ENCODE measurements around the gene TRIM13. TPM values are rescaled to one million over a fixed set of nuclear protein-coding genes. Genes with fewer than 3 reads are reported as not detected.
"Not testable (repeated sequence)": the region's sequence is repeated elsewhere in the genome, so short reads cannot be mapped to it uniquely, and the experiment has no call there.

Gene TRIM13
- total RNA-seq, 1 experiment from 2014 or later, result 13.8 TPM

DNA sequence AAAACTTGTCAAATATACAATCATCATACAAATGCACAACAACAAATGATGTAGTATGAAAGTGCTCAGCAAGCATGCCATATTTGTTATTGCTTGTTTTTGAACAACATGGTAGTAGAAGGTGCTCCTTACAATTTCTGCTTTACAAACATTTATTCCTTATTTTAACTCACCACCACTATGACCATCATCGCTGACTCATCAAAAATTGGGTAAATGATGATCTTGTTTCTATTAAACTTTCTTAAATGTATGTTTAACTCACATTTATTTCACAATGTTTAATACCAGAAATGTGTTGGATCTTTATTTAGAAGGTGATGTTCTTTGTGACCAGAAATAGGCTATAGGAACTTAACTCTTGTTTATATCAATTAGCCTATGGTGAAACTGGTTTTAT lies 63.9 kb downstream of the TRIM13 start:
- no peak for DNase-seq (ENCODE audit: low spot score)

DNA sequence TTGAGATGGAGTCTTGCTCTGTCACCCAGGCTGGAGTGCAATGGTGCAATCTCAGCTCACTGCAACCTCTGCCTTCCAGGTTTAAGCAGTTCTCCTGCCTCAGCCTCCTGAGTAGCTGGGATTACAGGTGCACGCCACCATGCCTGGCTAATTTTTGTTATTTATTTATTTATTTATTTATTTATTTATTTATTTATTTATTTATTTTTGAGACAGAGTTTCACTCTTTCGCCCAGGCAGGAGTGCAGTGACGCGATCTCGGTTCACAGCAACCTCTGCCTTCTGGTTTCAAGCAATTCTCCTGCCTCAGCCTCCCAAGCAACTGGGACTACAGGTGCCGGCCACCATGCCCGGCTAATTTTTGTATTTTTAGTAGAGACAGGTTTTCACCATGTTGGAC lies 65.5 kb downstream of the TRIM13 start:
- not testable (repeated sequence) for DNase-seq (ENCODE audit: low spot score)

DNA sequence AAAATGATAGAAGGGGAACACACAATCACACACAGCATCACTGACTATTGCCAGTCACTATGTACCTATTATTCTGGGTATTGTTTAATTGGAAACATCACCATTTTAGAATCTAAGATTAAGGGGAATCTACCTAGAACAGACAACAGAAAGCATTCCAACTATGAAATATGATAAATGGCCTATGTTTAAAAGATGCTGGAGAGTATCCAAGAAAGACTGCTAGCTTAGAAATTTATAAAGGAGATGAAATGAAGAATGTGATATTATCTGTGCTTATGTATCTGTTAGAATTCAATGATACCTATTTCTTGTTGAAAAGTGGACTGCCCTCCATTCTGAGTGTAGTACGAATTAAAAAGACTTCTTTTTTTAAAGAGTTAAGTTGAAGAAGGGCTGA lies 68.9 kb downstream of the TRIM13 start:
- DNase-seq (ENCODE audit: low spot score), result no peak

Other genes with a start within 250 kb of the TRIM13 start
- gene KPNA3, start 204.4 kb upstream of the TRIM13 start, total RNA-seq (2014; rRNA removed; shearing (Covaris generic)), result 11.6 and 19.2 TPM in 2 replicates
- gene SPRYD7, start 60.7 kb upstream of the TRIM13 start, total RNA-seq (2014; rRNA removed; shearing (Covaris generic)), result 5.0 and 6.3 TPM in 2 replicates
- gene KCNRG, start 18.4 kb downstream of the TRIM13 start, total RNA-seq (2014; rRNA removed; shearing (Covaris generic)), result not detected in 2 replicates